Inferior parietal cortex (tissue), 1 donor: ENCODE results near the gene MYOCD.

Experiments used
- DNase-seq: peaks from one replicate; pipeline ENCODE4 v3.0.0-alpha.2; 2016; ENCODE audit errors: extremely low spot score

MYOCD gene

DNA sequence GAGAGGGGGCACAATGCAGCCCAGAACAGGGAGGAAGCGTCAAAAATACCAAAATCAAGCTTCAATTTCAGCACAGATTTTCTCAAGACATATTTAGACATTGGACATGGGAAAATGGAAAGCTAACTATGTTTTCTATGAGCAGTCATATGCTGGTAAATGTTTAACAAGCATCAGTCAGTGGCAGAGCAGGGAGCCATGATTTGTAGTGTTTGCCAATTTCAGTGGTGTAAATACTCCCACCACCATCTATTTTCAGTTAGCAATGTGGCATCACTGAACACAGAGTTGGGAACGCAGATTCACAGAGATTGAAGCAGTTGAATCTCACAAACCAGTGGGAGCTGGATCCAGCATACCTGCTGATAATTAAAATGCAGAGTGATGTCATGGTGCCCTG lies 24.6 kb upstream of the MYOCD start:
- DNase-seq = no peak

DNA sequence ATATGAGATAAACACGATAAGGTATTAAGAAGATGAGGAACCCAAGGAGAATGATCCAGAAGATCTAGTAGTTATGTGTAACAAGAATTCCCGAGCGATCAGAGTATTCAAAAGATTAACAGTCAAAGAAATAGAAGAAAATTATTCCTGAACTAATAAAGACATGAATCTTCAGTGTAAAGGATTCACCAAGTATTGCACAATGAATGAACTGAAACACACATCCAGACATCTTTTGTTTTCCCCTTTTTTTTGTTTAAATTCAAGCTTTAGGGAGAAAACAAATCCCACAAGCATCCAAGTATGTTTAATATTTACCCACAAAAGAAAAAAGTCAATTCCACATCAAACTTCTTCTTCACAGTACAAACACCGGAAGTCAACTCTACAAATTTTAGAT lies 23.7 kb upstream of the MYOCD start:
- DNase-seq = no peak

DNA sequence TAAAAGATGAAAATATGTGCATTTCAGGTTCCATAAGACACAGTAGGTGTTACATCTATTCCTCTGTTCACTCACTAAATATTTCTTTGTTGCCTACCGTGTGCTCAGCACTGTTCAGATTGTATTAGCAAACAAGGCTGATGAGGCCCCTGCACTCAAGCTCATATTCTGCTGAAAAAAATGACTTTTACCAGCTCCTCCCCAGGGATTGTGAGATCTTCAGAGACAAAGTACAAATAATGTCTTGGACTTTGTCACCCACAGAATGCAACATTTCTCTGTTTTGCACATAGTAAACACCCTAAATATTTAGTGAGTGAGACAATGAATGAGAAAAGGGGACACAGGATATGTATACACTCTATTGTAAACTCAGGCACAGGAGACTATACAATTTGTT lies 21.9 kb upstream of the MYOCD start:
- DNase-seq = no peak

DNA sequence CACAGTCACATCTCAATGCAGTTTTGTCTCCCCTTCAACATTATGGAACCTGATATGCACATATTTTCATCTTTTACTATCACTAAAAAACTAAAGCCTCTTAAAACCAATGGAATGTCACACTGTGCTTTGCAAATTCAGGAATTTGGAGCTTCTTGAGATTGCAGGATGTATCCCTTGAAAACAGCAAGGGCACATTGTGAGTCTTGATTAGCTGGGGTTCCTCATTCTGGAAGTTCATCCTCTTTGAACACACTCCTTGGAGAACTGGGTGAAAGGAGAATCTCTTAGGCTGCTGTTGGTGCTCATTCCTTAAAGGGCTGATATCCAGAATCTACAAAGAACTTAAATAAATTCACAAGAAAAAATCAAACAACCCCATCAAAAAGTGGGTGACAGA lies 21.1 kb upstream of the MYOCD start:
- no peak for DNase-seq

DNA sequence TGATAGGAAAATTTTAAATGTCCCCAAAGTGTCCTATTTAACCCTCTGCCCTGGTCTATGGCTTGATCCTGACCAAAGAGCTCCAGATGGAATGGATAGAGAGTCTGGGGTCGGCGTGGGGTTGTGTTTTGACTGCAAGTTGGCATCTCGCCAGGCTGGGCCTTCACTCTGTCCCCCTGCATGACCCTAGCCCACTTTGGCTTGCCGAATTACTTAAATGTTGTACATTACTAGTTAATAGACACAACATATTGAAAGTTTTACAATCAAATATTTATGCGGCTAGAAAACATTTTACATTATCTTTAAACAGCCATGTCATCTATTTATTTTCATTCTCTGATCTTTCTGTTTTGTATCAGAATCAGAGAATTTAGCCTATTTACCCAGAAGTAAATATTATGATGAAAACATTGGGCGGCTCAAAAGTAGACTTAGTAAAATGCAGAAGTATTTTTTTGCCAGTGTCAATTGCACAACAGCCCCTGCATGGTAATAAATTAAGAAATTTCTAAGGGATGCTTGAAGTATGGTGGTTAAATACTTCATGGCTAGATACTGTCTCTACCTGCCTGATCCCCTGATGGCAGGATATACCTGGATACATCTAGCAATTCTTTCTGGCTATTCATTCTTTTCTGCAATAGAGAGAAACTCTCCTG lies 18.8 kb upstream of the MYOCD start:
- no peak for DNase-seq

DNA sequence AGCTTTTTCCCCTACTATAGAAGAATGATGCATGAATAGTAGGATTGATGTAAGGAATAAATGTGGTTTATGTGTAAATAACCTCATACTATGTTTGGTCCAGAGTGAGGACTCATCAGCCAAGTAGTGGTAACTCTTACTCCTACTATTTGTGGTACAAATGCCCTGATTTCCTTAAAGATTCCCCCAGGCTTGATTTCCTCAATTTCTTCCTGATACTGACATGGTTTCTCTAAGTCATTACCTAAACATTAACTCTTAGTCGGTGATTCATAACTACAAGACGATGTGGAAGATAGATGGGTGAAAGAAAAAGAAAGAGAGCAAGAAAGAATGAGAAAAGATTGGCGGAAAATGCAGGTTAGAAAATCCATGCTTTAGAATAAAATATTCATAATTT lies 17.2 kb upstream of the MYOCD start:
- DNase-seq = no peak

DNA sequence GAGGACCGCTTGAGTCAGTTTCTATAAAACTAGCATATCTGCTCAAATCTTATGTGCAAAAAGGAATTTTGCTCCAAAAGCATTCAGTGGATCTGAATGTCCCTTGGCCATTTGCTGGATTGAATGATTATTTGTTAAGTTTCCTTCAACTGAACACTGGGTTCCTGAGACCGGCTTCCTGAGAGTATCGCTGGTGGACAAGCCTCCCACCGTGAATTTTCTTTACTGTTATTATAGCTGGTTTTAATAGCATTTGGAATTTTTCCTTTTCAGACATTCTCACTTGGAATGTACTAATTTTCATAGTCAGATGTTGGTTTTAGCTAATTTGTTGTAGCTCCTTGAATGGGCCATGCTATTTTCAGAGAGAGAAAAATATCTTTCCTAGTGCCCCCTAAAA lies 9.8 kb upstream of the MYOCD start:
- no peak for DNase-seq

DNA sequence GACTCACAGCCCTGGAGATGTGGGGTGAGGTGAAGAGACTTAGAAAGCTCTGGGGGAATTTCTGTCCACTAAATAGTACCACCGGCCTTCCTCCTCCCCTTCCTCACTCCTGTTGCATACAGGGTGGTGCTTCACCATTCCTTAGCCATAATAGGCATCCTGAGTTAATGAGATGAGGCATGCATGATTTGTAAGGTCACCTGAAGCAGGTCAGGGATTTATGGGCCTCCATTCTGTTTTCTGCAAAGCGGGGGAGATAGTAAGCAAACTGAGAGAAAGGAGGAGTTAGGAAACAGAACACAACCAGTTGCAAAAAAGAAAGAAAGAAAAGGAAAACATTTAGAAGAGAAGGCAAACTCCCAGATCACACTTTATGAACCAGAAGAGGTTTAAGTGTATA lies 9.3 kb upstream of the MYOCD start:
- DNase-seq = no peak

DNA sequence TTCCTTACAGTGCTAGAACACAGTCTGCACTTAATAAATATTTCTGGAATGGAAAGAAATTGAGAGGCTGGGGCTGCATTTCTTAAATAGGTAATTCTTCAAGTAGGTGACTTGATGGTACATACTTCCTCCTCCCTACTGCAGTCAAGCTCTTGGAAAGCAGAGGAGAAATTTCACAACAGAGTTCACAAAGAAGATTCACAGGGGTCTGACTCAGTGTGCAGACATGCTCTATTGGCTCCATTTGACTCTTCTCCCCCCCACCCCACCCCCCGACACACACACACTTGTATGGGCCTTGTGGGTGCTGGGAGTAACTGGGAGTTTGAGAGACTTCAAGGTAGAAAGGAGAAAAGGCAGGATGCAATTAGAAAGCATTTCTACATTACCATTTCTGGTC lies 6.2 kb upstream of the MYOCD start:
- no peak for DNase-seq

DNA sequence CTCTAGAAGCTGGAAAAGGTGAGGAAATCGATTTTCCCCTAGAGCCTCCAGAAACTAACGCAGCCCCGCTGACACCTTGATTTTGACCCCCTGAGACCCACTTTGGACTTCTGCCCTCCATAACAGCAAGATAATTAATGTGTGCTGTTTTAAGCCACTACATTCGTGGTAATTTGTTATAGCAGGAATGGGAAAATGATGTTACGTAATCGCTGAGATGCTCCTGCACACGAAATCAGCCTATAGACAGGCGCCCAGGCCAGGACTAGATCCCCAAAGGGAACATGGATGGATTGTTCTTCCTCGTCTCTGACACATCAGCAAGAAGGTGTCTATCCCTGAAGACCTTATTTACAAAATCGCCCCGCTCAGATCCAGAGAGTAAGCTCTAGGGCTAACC lies 1.4 kb upstream of the MYOCD start:
- DNase-seq = no peak

DNA sequence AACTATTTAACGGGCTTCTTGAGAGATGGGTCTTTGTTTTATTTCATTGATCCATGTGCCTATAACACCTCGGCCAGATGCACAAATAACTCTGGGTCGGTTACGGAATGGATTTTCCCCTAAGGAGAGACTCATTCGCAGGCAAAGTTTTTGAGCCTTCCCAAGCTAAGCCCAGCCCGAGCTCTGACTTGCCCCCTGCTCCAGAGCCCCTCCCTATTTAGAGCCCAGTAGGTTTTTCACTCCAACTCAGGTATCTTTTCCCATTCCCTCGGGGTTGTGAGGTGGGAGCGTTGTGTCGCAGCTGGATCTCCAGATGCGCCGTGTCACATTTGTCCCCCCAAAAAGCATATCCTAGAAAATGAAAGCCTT lies 812 bp upstream of the MYOCD start:
- DNase-seq = no peak

DNA sequence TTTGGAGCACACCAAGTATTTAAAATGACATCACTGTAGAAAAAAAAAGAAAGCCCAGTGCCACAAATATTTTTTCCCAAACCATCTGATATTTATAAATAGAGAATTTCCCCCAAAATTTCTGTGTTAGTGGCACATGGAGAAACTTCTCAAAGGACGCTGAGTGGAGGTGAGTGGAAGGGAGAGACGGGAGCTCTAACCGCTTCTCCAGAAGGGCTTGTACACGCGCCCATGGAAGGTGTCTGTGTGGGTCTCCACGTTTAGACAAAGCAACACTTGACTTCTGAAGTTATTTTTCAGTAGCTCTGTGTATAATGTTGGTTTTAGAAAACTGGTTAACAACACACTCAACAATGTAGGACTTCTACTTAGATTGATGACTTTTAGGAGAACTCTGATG lies 1.0 kb downstream of the MYOCD start:
- no peak for DNase-seq

DNA sequence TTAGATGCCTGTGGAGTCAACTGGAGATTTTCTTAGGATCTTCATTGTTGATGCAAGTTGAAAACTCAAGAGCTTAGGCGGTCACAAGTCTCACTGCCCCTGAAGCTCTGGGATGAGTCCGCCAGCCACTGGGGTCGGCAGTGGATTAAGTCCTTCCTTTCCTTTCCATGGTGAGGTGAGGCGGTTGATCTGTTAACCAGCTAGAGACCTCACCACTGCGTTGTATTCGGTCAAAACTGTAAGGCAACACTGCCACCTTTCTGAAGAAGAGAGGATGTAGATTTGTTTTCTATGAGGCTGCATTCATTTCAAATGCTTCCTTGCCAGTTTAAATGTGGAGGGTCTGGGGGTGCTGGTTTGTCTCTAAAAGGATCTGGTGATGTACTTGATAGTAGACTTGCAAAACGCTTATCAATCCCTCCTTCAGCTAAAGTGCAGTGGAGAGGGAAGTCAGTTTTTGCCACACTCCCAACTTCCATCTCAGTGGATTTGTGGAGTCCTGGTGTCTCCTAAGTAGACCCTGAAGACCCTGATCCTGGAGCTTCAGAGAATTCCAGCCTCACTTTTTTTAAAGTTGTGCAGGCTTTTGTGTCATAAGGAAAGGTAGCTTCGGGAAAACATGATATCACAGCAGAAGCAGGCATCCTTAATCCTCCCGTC lies 1.7 kb downstream of the MYOCD start:
- peak; percentile 68 for DNase-seq

DNA sequence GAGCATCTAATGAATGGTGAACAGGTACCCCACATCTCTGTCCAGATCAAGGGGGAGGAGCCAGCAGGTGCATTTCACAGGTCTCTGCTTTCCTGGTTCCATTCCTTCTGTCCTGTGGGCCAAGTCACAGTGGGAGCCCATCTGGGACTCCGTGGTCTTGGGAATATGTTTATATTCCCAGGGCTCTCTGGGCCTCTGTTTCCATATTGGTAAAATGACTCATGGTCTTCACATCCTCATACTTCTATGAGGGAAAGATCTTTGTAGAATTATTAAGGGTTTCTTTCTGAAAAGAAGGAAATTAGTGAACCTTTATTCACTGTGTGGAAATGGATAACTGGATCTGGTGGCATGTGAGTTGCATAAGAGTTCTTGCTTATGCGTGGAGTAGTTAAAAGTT lies 6.2 kb downstream of the MYOCD start:
- no peak for DNase-seq

DNA sequence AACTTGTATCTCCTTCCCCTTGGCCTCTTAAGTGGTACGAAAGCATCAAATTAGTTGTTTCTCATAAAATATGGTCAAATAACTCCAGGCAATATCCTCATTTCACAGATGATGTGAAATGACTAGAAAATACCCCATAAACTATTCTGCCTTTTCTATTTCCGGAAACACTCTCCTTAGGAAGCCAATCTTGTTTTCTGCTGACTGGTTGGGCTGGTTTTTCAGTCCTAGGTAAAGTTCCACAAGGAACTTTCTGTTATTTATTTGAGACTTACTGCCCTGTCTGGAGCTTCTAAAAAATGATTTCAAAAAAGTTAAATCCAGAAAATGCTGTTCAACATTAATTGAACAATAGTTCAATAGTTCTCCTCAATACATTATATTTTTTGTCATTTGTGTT lies 7.3 kb downstream of the MYOCD start:
- no peak for DNase-seq

DNA sequence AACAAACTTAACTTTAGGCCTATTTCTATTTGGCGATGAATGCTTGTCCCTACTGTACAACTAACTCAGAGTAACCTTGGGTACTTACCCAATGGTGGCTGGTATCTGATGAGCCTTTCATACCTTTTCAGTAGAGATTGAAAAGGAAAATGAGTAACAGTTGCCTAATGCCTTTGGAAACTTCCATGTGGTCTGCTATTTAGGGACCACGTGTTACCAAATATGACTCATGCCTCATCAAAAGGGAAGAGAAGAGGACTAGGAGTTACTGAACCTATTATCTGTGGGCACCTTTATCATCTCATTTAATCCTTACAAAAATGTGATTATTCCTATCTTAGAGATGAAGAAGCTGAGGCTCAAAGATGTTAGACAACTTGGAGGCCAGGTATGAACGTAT lies 8.1 kb downstream of the MYOCD start:
- DNase-seq = no peak

DNA sequence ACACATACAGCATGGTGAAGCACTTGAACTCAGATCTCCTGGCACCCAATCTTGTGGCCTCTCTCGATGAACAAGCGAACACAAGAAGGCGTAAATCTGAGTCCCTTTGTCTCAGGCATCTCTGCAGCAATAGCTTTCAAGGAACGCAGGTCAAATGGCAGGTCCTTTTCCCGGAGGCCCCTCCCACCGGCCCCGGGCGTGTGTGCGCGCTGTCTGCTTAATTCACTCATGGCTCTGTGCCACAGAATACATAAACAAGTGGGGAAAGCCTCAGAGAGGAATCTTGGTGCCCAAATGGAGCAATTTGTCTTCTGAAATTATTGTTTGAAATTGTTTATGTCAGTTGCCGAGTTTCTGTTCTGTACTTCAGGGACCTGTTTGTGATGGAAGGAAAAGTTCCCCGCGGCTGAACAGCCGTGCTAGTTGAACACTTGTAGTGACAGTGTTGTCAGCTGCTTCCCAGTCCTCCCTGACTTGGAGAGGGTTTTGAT lies 14.8 kb downstream of the MYOCD start:
- DNase-seq = no peak

DNA sequence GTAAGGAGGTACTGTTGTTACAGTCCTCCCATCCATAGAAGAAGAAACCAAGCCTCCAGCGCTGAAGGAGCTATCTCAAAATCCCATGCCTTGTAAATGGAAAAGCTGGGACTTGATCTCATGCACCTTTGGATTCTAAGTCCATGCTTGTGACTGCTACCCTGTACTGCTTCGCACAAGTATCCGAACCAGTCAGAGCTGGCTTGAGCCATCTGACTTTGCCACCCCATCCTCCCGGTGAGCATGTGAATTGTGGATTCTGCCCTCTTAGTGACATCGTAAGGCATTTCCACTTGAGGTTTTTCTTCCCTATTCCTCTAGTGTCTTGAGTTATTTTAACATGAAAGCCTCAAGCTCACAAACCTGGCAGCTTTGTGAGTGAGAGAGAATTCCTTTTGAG lies 15.3 kb downstream of the MYOCD start:
- no peak for DNase-seq

DNA sequence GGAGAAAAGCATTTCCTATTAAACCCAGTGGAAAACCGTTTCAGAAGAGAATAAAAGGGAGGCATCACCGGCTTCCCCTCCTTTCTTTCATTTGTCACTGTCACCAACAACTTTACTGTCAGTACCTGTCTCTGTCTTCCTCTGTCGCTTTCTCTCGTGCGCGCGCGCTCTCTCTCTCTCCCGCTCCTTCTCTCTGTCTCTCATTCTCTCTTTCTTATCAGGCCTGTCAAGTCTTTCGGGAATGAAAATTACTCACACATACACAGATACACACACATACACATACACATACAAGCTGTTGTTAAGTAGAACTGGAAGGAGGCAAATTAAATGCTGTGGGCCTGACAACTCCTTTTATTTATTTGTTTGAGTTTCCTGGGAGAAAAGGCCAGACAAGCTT lies 17.6 kb downstream of the MYOCD start:
- DNase-seq = no peak

DNA sequence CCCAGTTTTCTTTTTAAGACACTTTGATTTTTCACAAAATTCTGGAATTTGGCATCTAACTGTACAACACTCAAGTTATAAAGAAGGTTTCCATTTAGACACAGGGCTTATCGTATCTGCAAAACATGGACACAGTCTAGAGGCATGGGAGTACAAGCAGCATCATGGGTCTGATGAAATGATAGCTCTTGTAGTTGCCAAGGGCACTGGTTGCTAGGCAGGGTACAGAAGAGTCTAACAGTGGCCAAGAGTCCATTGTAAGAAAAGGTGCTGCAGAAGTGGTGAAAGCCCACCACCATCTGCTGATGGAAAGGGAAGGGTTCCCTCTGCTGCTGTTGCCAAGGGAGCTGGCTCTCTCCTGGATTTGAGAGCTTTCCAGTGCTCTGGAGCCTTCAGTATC lies 20.8 kb downstream of the MYOCD start:
- DNase-seq = no peak

DNA sequence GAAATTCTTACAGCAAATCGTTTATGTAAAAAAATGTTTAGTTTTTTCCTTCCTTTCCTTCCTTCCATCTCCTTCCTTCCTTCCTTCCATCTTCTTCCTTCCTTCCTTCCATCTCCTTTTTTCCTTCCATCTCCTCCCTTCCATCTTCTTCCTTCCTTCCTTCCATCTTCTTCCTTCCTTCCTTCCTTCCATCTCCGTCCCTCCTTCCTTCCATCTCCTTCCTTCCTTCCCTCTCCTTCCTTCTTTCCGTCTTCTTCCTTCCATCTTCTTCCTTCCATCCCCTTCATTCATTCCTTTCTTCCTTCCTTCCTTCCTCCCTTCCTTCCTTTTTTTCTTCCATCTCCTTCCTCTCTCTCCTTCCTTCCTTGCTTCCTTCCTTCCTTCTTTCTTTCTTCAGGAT lies 22.7 kb downstream of the MYOCD start:
- DNase-seq = no peak

DNA sequence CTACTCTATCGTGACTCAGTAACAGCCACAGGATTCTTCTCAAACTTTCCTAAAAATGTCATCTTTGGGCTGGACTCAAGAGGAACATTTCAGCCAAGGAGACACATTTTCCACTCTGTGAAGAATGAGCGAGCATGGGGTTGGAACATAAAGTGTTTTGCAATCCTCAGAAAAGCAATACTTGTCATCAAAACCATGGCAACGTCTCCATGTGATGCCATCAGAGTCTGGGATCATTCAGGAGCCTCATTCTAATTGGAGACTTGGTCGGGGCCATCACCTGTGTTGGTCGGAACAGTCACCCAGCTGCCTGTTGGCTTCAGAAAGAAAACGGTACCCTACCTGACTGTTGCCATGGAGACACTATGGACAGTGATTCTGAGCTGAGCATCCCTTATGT lies 25.5 kb downstream of the MYOCD start:
- DNase-seq = peak; percentile 39

DNA sequence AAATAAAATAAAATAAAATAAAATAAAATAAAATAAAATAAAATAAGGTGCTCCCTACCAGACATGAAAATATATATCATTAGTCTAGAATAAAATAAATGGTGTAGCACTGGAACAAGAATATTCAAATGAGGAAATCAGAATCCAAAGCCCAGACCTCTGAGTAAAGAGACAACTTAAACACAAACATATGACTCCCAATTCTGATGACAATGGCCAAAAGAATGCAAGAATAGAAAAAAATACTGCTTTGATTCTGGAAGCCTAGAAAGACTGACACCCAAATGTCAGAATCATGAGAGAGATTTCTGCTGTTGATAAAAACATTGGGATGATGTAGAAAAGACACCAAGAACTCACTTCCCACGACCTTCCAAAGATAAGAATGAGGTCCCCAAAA lies 27.9 kb downstream of the MYOCD start:
- DNase-seq = no peak

DNA sequence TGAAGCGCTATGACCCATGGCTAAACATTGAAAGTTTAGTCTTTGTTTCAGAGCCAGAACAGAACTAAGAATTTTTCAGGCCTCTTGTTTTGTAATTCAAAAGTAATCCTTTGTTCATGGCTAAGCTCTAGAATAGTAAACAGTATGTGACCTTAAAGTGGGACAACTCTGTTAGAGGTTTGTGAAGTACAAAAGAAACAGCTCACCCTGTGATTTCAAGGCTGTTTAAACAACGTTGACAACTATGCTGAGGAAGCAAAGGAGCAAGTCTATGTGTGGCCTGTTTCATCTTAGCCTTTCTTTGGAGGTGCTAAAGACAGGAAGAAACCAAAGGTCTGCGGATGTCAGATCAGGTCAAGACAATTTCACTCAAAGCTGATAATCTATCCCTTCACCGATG lies 40.4 kb downstream of the MYOCD start:
- no peak for DNase-seq
